Colonic mucosa (tissue), 4 donors: ENCODE results near the gene C1orf53. TPM values are rescaled to one million over a fixed set of nuclear protein-coding genes. Genes with fewer than 3 reads are reported as not detected.

Experiments
- DNase-seq: peaks from one replicate; pipeline ENCODE4 v3.0.0-alpha.2; 2020
- H3K27ac ChIP-seq: fragments of 200-600 bp; one replicate; pipeline ENCODE4 v1.8.0; 2021
- H3K27me3 ChIP-seq: fragments of 200-600 bp; one replicate; pipeline ENCODE4 v1.8.0; 2021
- H3K36me3 ChIP-seq: fragments of 200-600 bp; one replicate; pipeline ENCODE4 v1.8.0; 2021
- H3K4me1 ChIP-seq: fragments of 200-600 bp; one replicate; pipeline ENCODE4 v1.8.0; 2021; ENCODE audit warnings: mild to moderate bottlenecking
- H3K4me3 ChIP-seq: fragments of 200-600 bp; one replicate; pipeline ENCODE4 v1.8.0; 2021
- H3K9ac ChIP-seq, 2 donors: one replicate each; pipeline ENCODE4 v1.7.0; 2013; ENCODE audit warnings: control low read depth in 2 of 2, low read depth in 2 of 2, low read length in 2 of 2
- H3K9me3 ChIP-seq: fragments of 200-600 bp; one replicate; pipeline ENCODE4 v1.8.0; 2021
- CTCF ChIP-seq: fragments of 200-600 bp; IDR thresholded peaks from one replicate; pipeline ENCODE4 v1.8.0; 2022; ENCODE audit warnings: antibody characterized with exemption, mild to moderate bottlenecking
- intact Hi-C: fragments of 100-400 bp; cut with DNase I; formaldehyde crosslinking; loops from one replicate; pipeline ENCODE4 v1.14.1; 2022
- total RNA-seq, 2 donors: library from RNA; stranded (reverse); fragmentation: NEBNext Ultra II Directional in 1 of 2; extraction: Animal tissue kit (Norgen Biotek cat#: 25700) in 1 of 2; gene quantifications; one replicate each; pipeline ENCODE4 v1.2.1, GENCODE V29; 2021
- donor health status: healthy.
- donor health status: DM: no; HTN: no; CAD: no.
- donor health status: DM: no; HTN: no; CAD: no.

C1orf53 gene
- total RNA-seq, 2 donors from 2014 or later: 2.7 to 5.4 TPM

- DNase-seq: no peak
Observed at GRCh38 chr1:197903196-197903514, 725 bp downstream of the C1orf53 start.

GRCh38 chr1:197904126-197904787, 1.8 kb downstream of the C1orf53 start:
- Histone ChIP-seq H3K27ac (no peak overlapping the region), H3K27me3 (peaks cover 19% of the 10 kb centered on the region), H3K4me3 (no peak overlapping the region), H3K36me3 (no peaks in the 10 kb centered on the region), H3K4me1 (peaks cover 5% of the 10 kb centered on the region), H3K9ac (no peak overlapping the region), H3K9me3 (no peaks in the 10 kb centered on the region)
- no peak for TF ChIP-seq CTCF
- no peak for DNase-seq
- intact Hi-C loops: no loop called here

More at GRCh38 chr1:197903196-197903514, 725 bp downstream of the C1orf53 start:
- peak overlapping the region; percentile 65 to 77 for H3K9ac ChIP-seq
- no peaks in the 10 kb centered on the region for H3K9me3 ChIP-seq
- peaks cover 5% of the 10 kb centered on the region for H3K4me1 ChIP-seq
- TF ChIP-seq CTCF: no peak
- intact Hi-C loops: no loop called here
- H3K27ac ChIP-seq: peak overlapping the region; percentile 81
- peak overlapping the region; percentile 75 for H3K4me3 ChIP-seq
- H3K36me3 ChIP-seq: no peaks in the 10 kb centered on the region
- peaks cover 8% of the 10 kb centered on the region for H3K27me3 ChIP-seq

- intact Hi-C loops: no loop called here
- no peak for DNase-seq
- Histone ChIP-seq H3K4me1 (peaks cover 5% of the 10 kb centered on the region), H3K36me3 (no peaks in the 10 kb centered on the region), H3K9ac (no peak overlapping the region), H3K27ac (no peak overlapping the region), H3K27me3 (peaks cover 35% of the 10 kb centered on the region), H3K4me3 (no peak overlapping the region), H3K9me3 (no peaks in the 10 kb centered on the region)
- TF ChIP-seq CTCF: no peak
Observed at GRCh38 chr1:197905699-197906351, 3.4 kb downstream of the C1orf53 start.

GRCh38 chr1:197907846-197908616, 5.6 kb downstream of the C1orf53 start:
- no peak overlapping the region for H3K27ac ChIP-seq
- H3K4me1 ChIP-seq: peaks cover 12% of the 10 kb centered on the region
- intact Hi-C loops: no loop called here
- no peak overlapping the region for H3K4me3 ChIP-seq
- H3K27me3 ChIP-seq: peaks cover 57% of the 10 kb centered on the region
- no peak overlapping the region for H3K9ac ChIP-seq
- H3K9me3 ChIP-seq: no peaks in the 10 kb centered on the region
- no peak for TF ChIP-seq CTCF
- DNase-seq: no peak
- no peaks in the 10 kb centered on the region for H3K36me3 ChIP-seq

- intact Hi-C loops: no loop called here
- no peak overlapping the region for H3K9ac ChIP-seq
- no peaks in the 10 kb centered on the region for H3K36me3 ChIP-seq
- DNase-seq: no peak
- TF ChIP-seq CTCF: no peak
- H3K27me3 ChIP-seq: peaks cover 64% of the 10 kb centered on the region
- no peaks in the 10 kb centered on the region for H3K9me3 ChIP-seq
- peaks cover 12% of the 10 kb centered on the region for H3K4me1 ChIP-seq
- H3K27ac ChIP-seq: no peak overlapping the region
- no peak overlapping the region for H3K4me3 ChIP-seq
Observed at GRCh38 chr1:197908716-197909220, 6.3 kb downstream of the C1orf53 start.
